GM23248 (cell line): ENCODE results near the gene AIFM1. TPM values are rescaled to one million over a fixed set of nuclear protein-coding genes. Genes with fewer than 3 reads are reported as not detected.

Experiments used
- DNase-seq: peaks from one replicate; pipeline ENCODE4 v3.0.0-alpha.2; 2015
- H2AFZ ChIP-seq: fragments of 200-600 bp; sonication (generic); 2 replicates; pipeline ENCODE4 v1.6.1; 2016; ENCODE audit warnings: antibody characterized with exemption
- H3F3A ChIP-seq: fragments of 200-600 bp; sonication (generic); 2 replicates; pipeline ENCODE4 v1.6.1; 2016; ENCODE audit warnings: mild to moderate bottlenecking, antibody characterized with exemption, mixed run types; ENCODE audit not compliant: insufficient read depth
- H3K27ac ChIP-seq: fragments of 200-600 bp; sonication (generic); 2 replicates; pipeline ENCODE4 v1.5.1; 2016; ENCODE audit warnings: mild to moderate bottlenecking
- H3K27me3 ChIP-seq: fragments of 200-600 bp; sonication (generic); replicated peaks from 2 replicates; pipeline ENCODE4 v1.6.1; 2016; ENCODE audit warnings: mild to moderate bottlenecking; ENCODE audit not compliant: insufficient read depth
- H3K36me3 ChIP-seq: fragments of 200-600 bp; sonication (generic); 2 replicates; pipeline ENCODE4 v1.6.1; 2016; ENCODE audit warnings: low read depth, mild to moderate bottlenecking
- H3K4me1 ChIP-seq: fragments of 200-600 bp; sonication (generic); 2 replicates; pipeline ENCODE4 v1.6.1; 2016; ENCODE audit warnings: mild to moderate bottlenecking; ENCODE audit not compliant: insufficient read depth
- H3K4me2 ChIP-seq: fragments of 200-600 bp; sonication (generic); one replicate; pipeline ENCODE4 v1.6.1; 2016; ENCODE audit warnings: mild to moderate bottlenecking; ENCODE audit not compliant: unreplicated experiment
- H3K4me3 ChIP-seq: fragments of 200-600 bp; sonication (generic); 2 replicates; pipeline ENCODE4 v1.5.1; 2016; ENCODE audit warnings: mild to moderate bottlenecking
- H3K79me2 ChIP-seq: fragments of 200-600 bp; sonication (generic); 2 replicates; pipeline ENCODE4 v1.6.1; 2016; ENCODE audit warnings: mild to moderate bottlenecking; ENCODE audit not compliant: insufficient read depth
- H3K9ac ChIP-seq: fragments of 200-600 bp; sonication (generic); 2 replicates; pipeline ENCODE4 v1.6.1; 2016; ENCODE audit warnings: mild to moderate bottlenecking
- H3K9me2 ChIP-seq: fragments of 200-600 bp; sonication (generic); 2 replicates; pipeline ENCODE4 v1.6.1; 2016; ENCODE audit warnings: mixed run types, mild to moderate bottlenecking, moderate library complexity; ENCODE audit not compliant: insufficient read depth
- H3K9me3 ChIP-seq: fragments of 200-600 bp; sonication (generic); one replicate; pipeline ENCODE4 v1.6.1; 2017; ENCODE audit warnings: low read depth
- H4K20me1 ChIP-seq: fragments of 200-600 bp; sonication (generic); 2 replicates; pipeline ENCODE4 v1.6.0; 2016; ENCODE audit not compliant: insufficient read depth
- EZH2 ChIP-seq: fragments of 200-600 bp; sonication (generic); IDR thresholded peaks from 2 replicates; pipeline ENCODE4 v1.6.1; 2018; ENCODE audit warnings: antibody characterized with exemption, mild to moderate bottlenecking; ENCODE audit not compliant: insufficient read depth, poor library complexity, severe bottlenecking
- EZH2phosphoT487 ChIP-seq: fragments of 200-600 bp; sonication (generic); IDR thresholded peaks from 2 replicates; pipeline ENCODE4 v1.6.1; 2018; ENCODE audit warnings: antibody characterized with exemption, moderate library complexity, mild to moderate bottlenecking, low read depth; ENCODE audit not compliant: insufficient read depth
- WGBS, 2 experiments: methylation state at CpG; one replicate each; pipeline ENCODE4 v1.1.6; 2015 to 2017; ENCODE audit warnings: low lambda C conversion rate in 2 of 2, low coverage in 1 of 2; ENCODE audit errors: missing lambda C conversion rate in 2 of 2; 5-methylcytosine and 5-hydroxymethylcytosine counted together
- in situ Hi-C: fragments of 300-500 bp; cut with MboI; formaldehyde crosslinking; loops from 2 replicates; pipeline ENCODE4 v1.15.0; 2020
- polyA plus RNA-seq: library from polyadenylated mRNA; unstranded; fragments of >200 nt; fragmentation: Nextera tagmentation; extraction: Ambion mirVana; gene quantifications from 2 replicates; pipeline ENCODE4 v1.2.1, GENCODE V29; 2016
- total RNA-seq: library from RNA; depleted of rRNA; stranded (reverse); fragments of >200 nt; shearing (Covaris generic); gene quantifications from 2 replicates; pipeline ENCODE4 v1.2.3, GENCODE V29; 2014

The AIFM1 gene
- total and polyA plus RNA-seq, 2 experiments from 2014 or later: 14.6 to 22.5 TPM

DNA sequence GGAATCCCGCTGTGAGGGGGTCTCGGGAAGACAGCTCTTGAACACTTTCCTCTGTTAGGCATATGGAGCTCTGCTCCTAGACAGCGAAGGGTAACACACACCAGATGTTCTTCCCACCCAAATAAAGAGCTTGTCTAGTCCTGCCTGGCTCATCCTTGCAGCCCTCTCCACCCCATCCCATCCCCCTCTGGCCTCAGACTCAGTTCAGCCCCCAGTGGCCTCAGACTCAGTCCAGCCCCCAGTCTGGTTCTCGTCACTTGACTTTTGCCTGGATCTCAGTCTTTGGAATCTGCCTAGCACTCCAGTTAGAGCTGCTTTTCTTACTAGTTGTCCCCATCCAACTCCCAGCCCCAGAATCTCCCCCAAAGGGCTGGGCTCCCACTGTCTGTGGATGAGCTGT is 21.0 kb upstream of the AIFM1 start:
- 26 to 29% methylated on average over 3 of the region's 4 CpGs for WGBS, 2 experiments
- H3K4me2 ChIP-seq: no peak overlapping the region

DNA sequence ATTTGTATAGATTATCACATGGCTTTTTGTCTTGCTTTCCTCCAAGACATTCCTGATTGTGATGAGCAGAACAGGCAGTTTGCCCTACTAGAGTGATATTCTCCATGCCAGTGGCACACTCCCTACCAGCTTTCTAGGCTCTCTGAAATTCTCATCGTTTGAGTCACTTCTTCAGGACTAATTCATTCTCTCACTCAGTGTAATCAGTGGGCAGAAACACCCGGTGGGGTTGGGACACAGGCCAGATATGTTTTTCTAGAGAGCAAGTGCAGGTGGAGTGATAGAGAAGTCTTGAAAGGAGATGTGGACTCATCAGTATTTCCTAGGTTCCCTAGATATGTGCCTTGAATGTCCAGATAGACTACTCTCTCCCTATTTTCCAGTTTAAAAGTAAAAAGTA is 19.2 kb upstream of the AIFM1 start:
- H3K4me3 ChIP-seq: no peak overlapping the region
- H3K4me1 ChIP-seq: no peaks in the 10 kb centered on the region
- in situ Hi-C loops: loop anchor here (25.0 kb wide), 1 partner anchor 248 kb away; no protein-coding TSS in a partner anchor
- H3K79me2 ChIP-seq: no peaks in the 10 kb centered on the region
- no peak overlapping the region for H3K4me2 ChIP-seq
- TF ChIP-seq EZH2: no peak
- no peak for TF ChIP-seq EZH2phosphoT487
- H3F3A ChIP-seq: no peaks in the 10 kb centered on the region
- WGBS, 2 experiments: 14 to 23% methylated on average over 2 of the region's 2 CpGs
- no peak overlapping the region for H3K9ac ChIP-seq
- no peaks in the 10 kb centered on the region for H4K20me1 ChIP-seq
- H3K9me2 ChIP-seq: no peaks in the 10 kb centered on the region
- H3K27ac ChIP-seq: no peak overlapping the region
- H3K27me3 ChIP-seq: no peaks in the 10 kb centered on the region
- H3K9me3 ChIP-seq: no peaks in the 10 kb centered on the region
- no peak for DNase-seq
- H2AFZ ChIP-seq: no peak overlapping the region
- no peaks in the 10 kb centered on the region for H3K36me3 ChIP-seq

More for the DNA sequence above, 21.0 kb upstream of the AIFM1 start:
- in situ Hi-C loops: loop anchor here (25.0 kb wide), 1 partner anchor 249 kb away; no protein-coding TSS in a partner anchor
- Histone ChIP-seq H3K4me3 (no peak overlapping the region), H3K9ac (no peak overlapping the region), H3K36me3 (no peaks in the 10 kb centered on the region), H3K27me3 (no peaks in the 10 kb centered on the region), H4K20me1 (no peaks in the 10 kb centered on the region), H3K79me2 (no peaks in the 10 kb centered on the region), H3K4me1 (no peaks in the 10 kb centered on the region), H3K9me3 (no peaks in the 10 kb centered on the region), H3K9me2 (no peaks in the 10 kb centered on the region), H3F3A (no peaks in the 10 kb centered on the region), H3K27ac (no peak overlapping the region), H2AFZ (no peak overlapping the region)
- TF ChIP-seq EZH2 (no peak), EZH2phosphoT487 (no peak)
- DNase-seq: no peak

DNA sequence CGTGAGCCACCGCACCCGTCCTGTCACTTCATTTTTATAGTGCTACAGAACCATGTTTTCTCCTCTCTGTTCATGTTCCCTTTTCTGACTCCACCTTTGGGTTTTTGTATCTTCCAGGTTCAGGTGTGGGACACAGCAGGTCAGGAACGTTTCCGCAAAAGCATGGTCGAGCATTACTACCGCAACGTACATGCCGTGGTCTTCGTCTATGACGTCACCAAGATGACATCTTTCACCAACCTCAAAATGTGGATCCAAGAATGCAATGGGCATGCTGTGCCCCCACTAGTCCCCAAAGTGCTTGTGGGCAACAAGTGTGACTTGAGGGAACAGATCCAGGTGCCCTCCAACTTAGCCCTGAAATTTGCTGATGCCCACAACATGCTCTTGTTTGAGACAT is 18.5 kb upstream of the AIFM1 start:
- Histone ChIP-seq H4K20me1 (no peaks in the 10 kb centered on the region), H3K36me3 (no peaks in the 10 kb centered on the region), H3K27ac (no peak overlapping the region), H3K79me2 (no peaks in the 10 kb centered on the region), H3K4me2 (no peak overlapping the region), H3K9me3 (no peaks in the 10 kb centered on the region), H3K4me1 (no peaks in the 10 kb centered on the region), H3K4me3 (no peak overlapping the region), H3K9me2 (no peaks in the 10 kb centered on the region), H3K9ac (no peak overlapping the region), H3K27me3 (no peaks in the 10 kb centered on the region), H2AFZ (no peak overlapping the region), H3F3A (no peaks in the 10 kb centered on the region)
- no peak for DNase-seq
- 94 to 96% methylated on average over 11 of the region's 11 CpGs for WGBS, 2 experiments
- TF ChIP-seq EZH2phosphoT487 (no peak), EZH2 (no peak)
- in situ Hi-C loops: loop anchor here (25.0 kb wide), 1 partner anchor 247 kb away; no protein-coding TSS in a partner anchor

DNA sequence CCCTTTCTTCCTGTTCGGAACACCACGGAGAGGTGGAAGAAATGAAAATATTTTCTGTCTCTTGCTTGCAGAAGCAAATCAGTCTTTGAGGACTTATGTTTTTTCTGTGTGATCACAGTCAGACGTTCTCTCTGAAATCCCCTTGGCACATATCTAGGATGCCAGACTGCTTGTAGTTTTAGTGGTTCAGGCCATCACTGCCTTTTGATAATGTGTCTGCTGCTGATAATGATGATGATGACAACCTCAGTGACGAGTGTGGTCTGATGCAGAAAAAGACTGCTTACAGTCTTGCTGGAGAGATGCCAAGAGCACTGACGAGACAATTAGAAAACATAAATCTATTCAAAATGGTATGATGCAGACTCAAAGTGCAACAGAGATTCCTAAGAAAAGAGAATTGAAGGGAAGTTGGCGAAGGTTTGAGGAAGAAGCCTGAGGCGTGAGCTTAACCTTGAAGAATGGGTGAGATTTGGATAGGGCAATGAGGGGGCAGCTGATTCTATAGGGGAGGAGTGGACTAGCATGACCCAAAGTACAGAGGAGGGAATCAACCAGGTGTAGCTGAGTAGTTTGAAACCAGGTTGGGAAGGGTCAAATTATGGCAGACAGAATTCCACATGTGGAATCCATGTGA is 14.1 kb upstream of the AIFM1 start:
- Histone ChIP-seq H4K20me1 (no peaks in the 10 kb centered on the region), H3K36me3 (no peaks in the 10 kb centered on the region), H3K9me3 (no peaks in the 10 kb centered on the region), H3K4me2 (no peak overlapping the region), H3K9ac (no peak overlapping the region), H3K4me3 (no peak overlapping the region), H3K9me2 (no peaks in the 10 kb centered on the region), H3K27ac (no peak overlapping the region), H3K4me1 (peaks cover under 1% of the 10 kb centered on the region; the same call in 1 of the 2 replicates), H3K79me2 (no peaks in the 10 kb centered on the region), H3F3A (no peaks in the 10 kb centered on the region), H3K27me3 (no peaks in the 10 kb centered on the region), H2AFZ (no peak overlapping the region)
- DNase-seq: peak; percentile 25
- WGBS, 2 experiments: 54 to 55% methylated on average over 7 of the region's 7 CpGs
- TF ChIP-seq EZH2: no peak
- TF ChIP-seq EZH2phosphoT487: no peak
- in situ Hi-C loops: loop anchor here (25.0 kb wide), 1 partner anchor 242 kb away; no protein-coding TSS in a partner anchor
